ENCODE results near the gene OLR1.
"Not testable (repeated sequence)": the region's sequence is repeated elsewhere in the genome, so short reads cannot be mapped to it uniquely, and the experiment has no call there.

Gene OLR1

DNA sequence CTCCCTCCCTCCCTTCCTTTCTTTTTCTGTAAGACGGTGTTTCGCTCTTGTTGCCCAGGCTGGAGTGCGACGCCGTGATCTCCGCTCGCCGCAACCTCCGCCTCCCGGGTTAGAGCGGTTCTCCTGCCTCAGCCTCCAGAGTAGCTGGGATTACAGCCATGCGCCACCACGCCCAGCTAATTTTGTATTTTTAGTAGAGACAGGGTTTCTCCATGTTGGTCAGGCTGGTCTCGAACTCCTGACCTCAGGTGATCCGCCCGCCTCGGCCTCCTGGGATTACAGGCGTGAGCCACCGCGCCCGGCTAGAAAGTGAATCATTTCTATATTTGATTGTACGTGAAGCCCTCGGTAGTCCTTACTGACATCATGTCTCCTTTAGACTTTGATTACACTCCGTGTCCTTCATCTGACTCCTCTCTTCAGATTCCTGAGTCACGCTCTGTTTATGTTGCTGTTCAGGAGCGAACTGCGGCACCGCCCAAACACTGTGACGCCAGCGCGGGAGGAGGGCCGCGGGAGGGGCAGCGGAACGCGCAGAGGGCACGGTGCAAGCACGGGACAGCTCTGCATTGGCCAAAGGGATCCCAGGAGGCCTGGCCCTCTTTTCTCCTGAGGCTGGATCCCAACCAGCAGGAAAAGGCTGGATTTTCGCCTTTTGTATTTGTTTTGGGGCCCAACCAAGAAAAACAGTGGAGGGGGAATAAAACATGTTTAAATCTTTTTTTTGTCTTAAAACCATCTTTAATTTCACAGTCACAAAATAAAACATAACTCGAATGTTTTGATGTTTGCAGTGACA is 40.2 kb upstream of the OLR1 start:
- peak; percentile 75 to 84 (median 78) for DNase-seq
- no peaks in the 10 kb centered on the region for H3K36me3 ChIP-seq (ENCODE audit: control insufficient read depth, insufficient read depth, low read length)
- H3K27me3 ChIP-seq (replicated peaks; ENCODE audit: control insufficient read depth, insufficient read depth, low read length, poor library complexity, severe bottlenecking), result no peaks in the 10 kb centered on the region
- peak overlapping the region; percentile 81 for H3K4me3 ChIP-seq (ENCODE audit: insufficient read depth, low read depth, low read length, poor library complexity, severe bottlenecking)
- peak overlapping the region; percentile 88 for H3K27ac ChIP-seq (ENCODE audit: insufficient read depth, low read length, poor library complexity, severe bottlenecking)
- no peaks in the 10 kb centered on the region for H3K9me3 ChIP-seq (ENCODE audit: control insufficient read depth, low read length)
- H3K4me1 ChIP-seq (ENCODE audit: control insufficient read depth, insufficient read depth, low read length, poor library complexity, severe bottlenecking), result peaks cover 17% of the 10 kb centered on the region

DNA sequence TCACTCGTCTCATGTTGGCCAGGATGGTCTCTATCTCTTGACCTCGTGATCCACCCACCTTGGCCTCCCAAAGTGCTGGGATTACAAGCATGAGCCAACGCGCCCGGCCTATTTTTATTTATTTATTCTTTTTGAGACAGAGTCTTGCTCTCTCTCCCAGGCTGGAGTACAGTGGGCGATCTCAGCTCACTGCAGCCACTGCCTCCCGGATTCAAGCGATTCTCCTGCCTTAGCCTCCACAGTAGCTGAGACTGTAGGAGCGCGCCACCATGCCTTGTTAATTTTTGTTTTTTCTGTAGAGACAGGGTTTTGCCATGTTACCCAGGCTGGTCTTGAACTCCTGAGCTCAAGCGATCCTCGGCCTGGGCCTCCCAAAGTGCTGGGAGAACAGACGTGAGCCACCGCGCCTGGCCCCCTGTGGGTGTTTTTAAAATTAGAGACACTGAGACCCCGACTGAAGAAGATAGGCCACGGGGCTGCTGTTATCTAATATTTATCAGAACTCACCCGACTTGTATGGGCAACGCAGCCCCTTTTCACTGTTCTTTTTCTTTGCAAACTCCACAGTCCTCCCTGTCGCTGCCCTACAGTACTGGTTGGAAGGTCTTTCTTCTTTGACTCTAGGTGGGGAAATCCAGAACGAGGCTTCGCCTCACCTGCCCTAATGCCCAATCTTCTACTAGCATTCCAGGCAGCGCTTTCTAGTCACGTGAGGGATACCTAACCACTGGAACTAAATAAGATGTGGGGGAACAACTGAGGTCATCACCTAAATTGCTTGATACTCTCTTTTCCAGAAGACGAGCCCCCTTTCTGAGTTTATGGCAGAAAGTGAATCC is 39.4 kb upstream of the OLR1 start:
- no peak for DNase-seq
- Histone ChIP-seq H3K4me1 (ENCODE audit: control insufficient read depth, insufficient read depth, low read length, poor library complexity, severe bottlenecking) (peaks cover 17% of the 10 kb centered on the region), H3K27ac (ENCODE audit: insufficient read depth, low read length, poor library complexity, severe bottlenecking) (no peak overlapping the region), H3K36me3 (ENCODE audit: control insufficient read depth, insufficient read depth, low read length) (no peaks in the 10 kb centered on the region), H3K27me3 (replicated peaks; ENCODE audit: control insufficient read depth, insufficient read depth, low read length, poor library complexity, severe bottlenecking) (no peaks in the 10 kb centered on the region), H3K9me3 (ENCODE audit: control insufficient read depth, low read length) (no peaks in the 10 kb centered on the region), H3K4me3 (ENCODE audit: insufficient read depth, low read depth, low read length, poor library complexity, severe bottlenecking) (no peak overlapping the region)

DNA sequence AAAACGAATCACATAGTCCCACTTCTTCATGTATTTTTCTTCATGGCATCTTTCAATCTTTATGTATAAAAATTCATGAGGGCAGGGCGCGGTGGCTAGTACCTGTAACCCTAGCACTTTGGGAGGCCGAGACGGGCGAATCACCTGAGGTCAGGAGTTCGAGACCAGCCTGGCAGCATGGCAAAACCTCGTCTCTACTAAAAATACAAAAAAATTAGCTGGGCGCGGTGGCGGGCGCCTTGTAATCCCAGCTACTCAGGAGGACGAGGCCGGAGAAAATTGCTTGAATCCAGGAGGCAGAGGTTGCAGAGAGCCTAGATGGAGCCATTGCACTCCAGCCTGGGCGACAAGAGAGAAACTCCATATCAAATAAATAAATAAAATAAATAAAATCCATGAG is 38.3 kb upstream of the OLR1 start:
- Histone ChIP-seq H3K9me3 (ENCODE audit: control insufficient read depth, low read length) (no peaks in the 10 kb centered on the region), H3K27me3 (replicated peaks; ENCODE audit: control insufficient read depth, insufficient read depth, low read length, poor library complexity, severe bottlenecking) (no peaks in the 10 kb centered on the region), H3K36me3 (ENCODE audit: control insufficient read depth, insufficient read depth, low read length) (no peaks in the 10 kb centered on the region), H3K27ac (ENCODE audit: insufficient read depth, low read length, poor library complexity, severe bottlenecking) (no peak overlapping the region), H3K4me3 (ENCODE audit: insufficient read depth, low read depth, low read length, poor library complexity, severe bottlenecking) (no peak overlapping the region), H3K4me1 (ENCODE audit: control insufficient read depth, insufficient read depth, low read length, poor library complexity, severe bottlenecking) (peaks cover 14% of the 10 kb centered on the region)
- no peak for DNase-seq

DNA sequence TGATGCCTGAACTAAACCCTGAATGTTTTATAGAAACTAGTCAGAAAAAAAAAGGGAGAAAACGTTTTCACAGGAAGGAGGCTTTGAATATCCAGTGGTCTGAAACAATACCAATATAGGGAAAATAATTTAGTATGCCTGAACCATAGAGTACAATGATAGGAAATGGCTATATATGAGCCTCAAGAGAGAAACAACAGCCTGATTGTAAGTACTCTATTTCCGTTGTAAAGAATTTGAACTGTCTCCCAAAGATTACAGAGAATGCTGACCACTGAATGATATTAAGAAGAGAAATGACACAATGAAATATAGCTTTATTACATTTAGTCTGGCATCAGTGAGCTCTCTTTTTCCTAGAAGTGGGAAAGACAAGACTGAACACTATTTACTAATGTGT is 35.2 kb upstream of the OLR1 start:
- Histone ChIP-seq H3K4me1 (ENCODE audit: control insufficient read depth, insufficient read depth, low read length, poor library complexity, severe bottlenecking) (no peaks in the 10 kb centered on the region), H3K4me3 (ENCODE audit: insufficient read depth, low read depth, low read length, poor library complexity, severe bottlenecking) (no peak overlapping the region), H3K27ac (ENCODE audit: insufficient read depth, low read length, poor library complexity, severe bottlenecking) (no peak overlapping the region), H3K27me3 (replicated peaks; ENCODE audit: control insufficient read depth, insufficient read depth, low read length, poor library complexity, severe bottlenecking) (no peaks in the 10 kb centered on the region), H3K36me3 (ENCODE audit: control insufficient read depth, insufficient read depth, low read length) (no peaks in the 10 kb centered on the region), H3K9me3 (ENCODE audit: control insufficient read depth, low read length) (no peaks in the 10 kb centered on the region)
- DNase-seq, result no peak

DNA sequence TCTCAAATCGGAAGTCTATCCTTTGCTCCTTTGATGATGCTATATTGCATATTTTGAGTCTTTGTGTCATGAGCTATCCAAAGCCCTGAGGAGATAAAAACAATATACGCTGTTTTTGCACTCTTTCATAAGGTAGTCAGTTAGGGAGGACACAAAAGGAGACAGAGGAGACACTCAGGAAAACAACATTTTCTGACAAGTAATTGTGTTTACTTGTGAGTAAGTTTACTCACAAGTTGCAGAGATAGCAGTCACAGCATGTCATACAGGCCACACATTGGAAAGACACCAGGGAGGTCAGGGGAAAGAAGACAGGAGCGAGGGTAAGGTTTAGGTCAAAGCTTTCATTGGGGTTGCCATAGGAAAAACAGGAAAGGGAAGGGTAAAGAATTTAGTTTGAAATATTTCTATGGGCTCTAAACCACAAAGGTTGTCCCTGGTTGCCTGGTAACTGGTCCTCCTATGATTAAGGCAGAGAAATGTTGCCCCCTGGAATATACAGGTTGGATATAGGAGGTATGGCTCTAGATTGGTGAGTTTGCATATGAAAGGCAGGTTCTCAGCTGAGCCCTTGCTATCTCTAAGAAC is 33.4 kb upstream of the OLR1 start:
- no peak for DNase-seq
- Histone ChIP-seq H3K27me3 (replicated peaks; ENCODE audit: control insufficient read depth, insufficient read depth, low read length, poor library complexity, severe bottlenecking) (no peaks in the 10 kb centered on the region), H3K9me3 (ENCODE audit: control insufficient read depth, low read length) (no peaks in the 10 kb centered on the region), H3K27ac (ENCODE audit: insufficient read depth, low read length, poor library complexity, severe bottlenecking) (no peak overlapping the region), H3K36me3 (ENCODE audit: control insufficient read depth, insufficient read depth, low read length) (no peaks in the 10 kb centered on the region), H3K4me1 (ENCODE audit: control insufficient read depth, insufficient read depth, low read length, poor library complexity, severe bottlenecking) (no peaks in the 10 kb centered on the region), H3K4me3 (ENCODE audit: insufficient read depth, low read depth, low read length, poor library complexity, severe bottlenecking) (no peak overlapping the region)

DNA sequence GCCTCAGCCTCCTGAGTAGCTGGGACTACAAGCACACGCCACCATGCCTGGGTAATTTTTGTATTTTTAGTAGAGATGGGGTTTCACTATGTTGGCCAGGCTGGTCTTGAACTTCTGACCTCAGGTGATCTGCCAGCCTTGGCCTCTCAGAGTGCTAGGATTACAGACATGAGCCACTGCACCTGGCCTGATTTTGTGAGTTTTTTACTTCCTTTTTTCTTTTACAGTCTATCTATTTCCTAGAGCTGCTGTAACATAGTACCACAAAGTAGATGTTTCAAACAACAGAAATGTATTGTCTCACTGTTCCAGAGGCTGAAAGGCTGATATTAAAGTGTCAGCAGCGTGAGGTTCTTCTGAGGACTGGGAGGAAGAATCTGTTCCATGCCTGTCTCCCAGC is 32.6 kb upstream of the OLR1 start:
- not testable (repeated sequence) for H3K4me1 ChIP-seq (ENCODE audit: control insufficient read depth, insufficient read depth, low read length, poor library complexity, severe bottlenecking); H3K27ac ChIP-seq (ENCODE audit: insufficient read depth, low read length, poor library complexity, severe bottlenecking); H3K27me3 ChIP-seq (replicated peaks; ENCODE audit: control insufficient read depth, insufficient read depth, low read length, poor library complexity, severe bottlenecking); H3K9me3 ChIP-seq (ENCODE audit: control insufficient read depth, low read length); H3K36me3 ChIP-seq (ENCODE audit: control insufficient read depth, insufficient read depth, low read length); DNase-seq; H3K4me3 ChIP-seq (ENCODE audit: insufficient read depth, low read depth, low read length, poor library complexity, severe bottlenecking)

DNA sequence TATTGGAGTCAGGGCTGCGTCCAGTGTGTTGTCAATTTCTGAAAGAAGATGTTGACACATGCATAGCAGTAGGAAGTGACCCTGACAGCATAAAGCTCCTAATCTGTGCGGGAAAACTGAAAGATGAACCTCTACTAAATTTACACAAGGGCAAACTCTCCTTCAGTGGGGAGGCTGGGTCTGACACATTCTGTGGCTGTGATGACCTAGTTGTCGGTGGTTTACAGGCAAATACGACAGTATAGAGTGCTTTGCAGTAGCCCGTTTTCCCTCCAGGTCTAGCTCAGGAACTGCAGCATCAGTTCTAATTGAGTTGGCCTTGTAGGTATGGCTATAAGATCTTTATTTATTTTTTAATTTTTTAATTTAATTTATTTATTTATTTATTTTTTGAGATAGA is 25.9 kb upstream of the OLR1 start:
- no peaks in the 10 kb centered on the region for H3K4me1 ChIP-seq (ENCODE audit: control insufficient read depth, insufficient read depth, low read length, poor library complexity, severe bottlenecking)
- no peaks in the 10 kb centered on the region for H3K9me3 ChIP-seq (ENCODE audit: control insufficient read depth, low read length)
- H3K27me3 ChIP-seq (replicated peaks; ENCODE audit: control insufficient read depth, insufficient read depth, low read length, poor library complexity, severe bottlenecking), result no peaks in the 10 kb centered on the region
- H3K36me3 ChIP-seq (ENCODE audit: control insufficient read depth, insufficient read depth, low read length), result no peaks in the 10 kb centered on the region
- H3K27ac ChIP-seq (ENCODE audit: insufficient read depth, low read length, poor library complexity, severe bottlenecking), result no peak overlapping the region
- DNase-seq, result no peak
- no peak overlapping the region for H3K4me3 ChIP-seq (ENCODE audit: insufficient read depth, low read depth, low read length, poor library complexity, severe bottlenecking)

DNA sequence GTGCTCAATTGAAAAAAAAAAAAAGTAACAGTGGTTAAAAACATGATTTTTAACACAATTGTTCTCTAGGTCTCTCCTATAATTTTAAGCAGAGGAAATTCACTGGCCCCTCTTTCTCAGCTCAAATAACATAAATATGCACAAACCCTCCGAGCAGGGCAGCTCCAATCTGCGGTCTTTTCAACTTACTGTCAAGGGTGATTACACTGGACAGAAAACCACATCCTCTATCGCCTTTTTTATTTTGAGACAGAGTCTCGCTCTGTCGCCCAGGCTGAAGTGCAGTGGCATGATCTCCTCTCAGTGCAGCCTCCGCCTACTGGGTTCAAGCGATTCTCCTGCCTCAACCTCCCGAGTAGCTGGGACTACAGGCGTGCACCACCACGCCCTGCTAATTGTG is 24.3 kb upstream of the OLR1 start:
- no peaks in the 10 kb centered on the region for H3K4me1 ChIP-seq (ENCODE audit: control insufficient read depth, insufficient read depth, low read length, poor library complexity, severe bottlenecking)
- H3K36me3 ChIP-seq (ENCODE audit: control insufficient read depth, insufficient read depth, low read length), result no peaks in the 10 kb centered on the region
- H3K4me3 ChIP-seq (ENCODE audit: insufficient read depth, low read depth, low read length, poor library complexity, severe bottlenecking), result no peak overlapping the region
- H3K27me3 ChIP-seq (replicated peaks; ENCODE audit: control insufficient read depth, insufficient read depth, low read length, poor library complexity, severe bottlenecking), result no peaks in the 10 kb centered on the region
- no peaks in the 10 kb centered on the region for H3K9me3 ChIP-seq (ENCODE audit: control insufficient read depth, low read length)
- no peak for DNase-seq
- no peak overlapping the region for H3K27ac ChIP-seq (ENCODE audit: insufficient read depth, low read length, poor library complexity, severe bottlenecking)

DNA sequence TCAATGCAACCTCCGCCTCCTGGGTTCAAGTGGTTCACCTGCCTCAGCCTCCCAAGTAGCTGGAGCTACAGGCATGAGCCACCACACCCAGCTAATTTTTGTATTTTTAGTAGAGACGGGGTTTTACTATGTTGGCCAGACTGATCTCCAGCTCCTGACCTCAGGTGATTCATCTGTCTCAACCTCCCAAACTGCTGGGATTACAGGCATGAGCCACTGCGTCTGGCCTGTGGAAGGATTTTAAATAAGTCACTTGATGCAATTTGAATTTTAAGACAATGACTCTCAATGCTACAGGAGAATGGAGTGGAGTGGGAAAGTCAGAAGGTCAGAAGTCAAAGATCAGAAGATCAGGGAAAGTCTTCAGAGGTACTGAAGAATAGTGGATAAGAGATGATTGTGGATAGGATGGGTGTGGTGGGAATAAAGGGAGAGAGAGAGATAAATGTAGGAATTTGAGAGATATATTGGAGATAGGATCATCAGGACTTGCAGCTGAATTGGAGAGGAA is 22.3 kb upstream of the OLR1 start:
- no peaks in the 10 kb centered on the region for H3K4me1 ChIP-seq (ENCODE audit: control insufficient read depth, insufficient read depth, low read length, poor library complexity, severe bottlenecking)
- no peak for DNase-seq
- H3K36me3 ChIP-seq (ENCODE audit: control insufficient read depth, insufficient read depth, low read length), result no peaks in the 10 kb centered on the region
- no peak overlapping the region for H3K27ac ChIP-seq (ENCODE audit: insufficient read depth, low read length, poor library complexity, severe bottlenecking)
- no peaks in the 10 kb centered on the region for H3K9me3 ChIP-seq (ENCODE audit: control insufficient read depth, low read length)
- no peak overlapping the region for H3K4me3 ChIP-seq (ENCODE audit: insufficient read depth, low read depth, low read length, poor library complexity, severe bottlenecking)
- no peaks in the 10 kb centered on the region for H3K27me3 ChIP-seq (replicated peaks; ENCODE audit: control insufficient read depth, insufficient read depth, low read length, poor library complexity, severe bottlenecking)

DNA sequence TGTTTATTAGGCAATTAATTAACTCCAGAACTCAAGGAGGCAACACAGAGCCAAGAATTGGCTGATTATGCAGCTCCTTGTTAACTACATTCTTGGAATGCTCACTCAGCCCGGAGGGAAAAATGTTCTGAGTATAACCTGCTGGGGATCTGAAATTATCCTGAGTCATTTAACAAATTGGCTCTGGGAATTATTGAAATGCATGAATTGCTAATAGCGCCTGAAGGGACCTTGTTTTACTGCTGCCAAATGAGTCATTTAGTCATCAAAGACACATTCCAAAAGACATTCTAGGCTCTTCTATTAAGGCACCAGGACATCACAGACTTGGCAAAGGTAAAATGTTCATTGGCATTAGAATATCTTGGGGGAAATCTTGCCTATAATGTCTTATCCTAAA is 19.9 kb upstream of the OLR1 start:
- Histone ChIP-seq H3K4me1 (ENCODE audit: control insufficient read depth, insufficient read depth, low read length, poor library complexity, severe bottlenecking) (no peaks in the 10 kb centered on the region), H3K27me3 (replicated peaks; ENCODE audit: control insufficient read depth, insufficient read depth, low read length, poor library complexity, severe bottlenecking) (no peaks in the 10 kb centered on the region), H3K27ac (ENCODE audit: insufficient read depth, low read length, poor library complexity, severe bottlenecking) (no peak overlapping the region), H3K9me3 (ENCODE audit: control insufficient read depth, low read length) (no peaks in the 10 kb centered on the region), H3K36me3 (ENCODE audit: control insufficient read depth, insufficient read depth, low read length) (no peaks in the 10 kb centered on the region), H3K4me3 (ENCODE audit: insufficient read depth, low read depth, low read length, poor library complexity, severe bottlenecking) (no peak overlapping the region)
- DNase-seq, result no peak

Measured in effector memory CD4-positive, alpha-beta T cell (primary cell).